Stimulated activated CD4-positive, alpha-beta T cell treated with anti-CD3 and anti-CD28 coated beads, TNF-alpha, amount 100 ng/mL, for 24 hours (primary cell): ENCODE data around the gene RYR3.

Experiments
- DNase-seq, 3 experiments: peaks; one replicate each; pipeline ENCODE4 v3.0.0-alpha.2; 2020; ENCODE audit warnings: low read depth in 3 of 3

Gene RYR3

DNA sequence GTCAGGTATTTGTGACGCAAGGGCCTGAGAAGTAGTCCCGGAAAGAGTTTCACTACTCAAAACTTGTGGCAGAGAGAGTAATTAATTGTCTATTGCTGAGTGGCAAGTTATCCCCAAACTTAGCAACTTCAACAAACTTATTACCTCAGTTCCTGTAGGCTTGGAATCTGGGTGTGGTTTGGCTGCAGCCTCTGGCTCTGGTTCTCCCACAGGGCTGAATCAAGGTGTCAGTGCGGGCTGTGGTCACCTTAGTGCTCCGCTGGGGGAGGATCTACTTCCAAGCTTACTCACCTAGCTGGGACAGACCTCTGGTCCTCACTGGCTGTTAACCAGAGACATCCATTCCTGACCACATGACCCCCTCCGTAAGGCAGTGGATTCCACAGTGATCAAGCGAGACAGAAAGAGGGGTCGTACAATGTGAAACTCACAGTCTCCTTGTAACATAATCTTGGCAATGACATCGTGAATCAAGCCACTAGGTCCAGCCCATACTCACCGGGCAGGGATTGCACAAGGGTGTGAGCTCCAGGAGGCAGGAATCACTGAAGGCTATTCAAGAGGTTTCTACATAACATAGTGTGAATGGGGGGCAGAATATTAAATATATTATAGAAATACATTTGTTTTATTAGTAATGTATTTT, 138.3 kb downstream of the RYR3 start:
- no peak for DNase-seq

DNA sequence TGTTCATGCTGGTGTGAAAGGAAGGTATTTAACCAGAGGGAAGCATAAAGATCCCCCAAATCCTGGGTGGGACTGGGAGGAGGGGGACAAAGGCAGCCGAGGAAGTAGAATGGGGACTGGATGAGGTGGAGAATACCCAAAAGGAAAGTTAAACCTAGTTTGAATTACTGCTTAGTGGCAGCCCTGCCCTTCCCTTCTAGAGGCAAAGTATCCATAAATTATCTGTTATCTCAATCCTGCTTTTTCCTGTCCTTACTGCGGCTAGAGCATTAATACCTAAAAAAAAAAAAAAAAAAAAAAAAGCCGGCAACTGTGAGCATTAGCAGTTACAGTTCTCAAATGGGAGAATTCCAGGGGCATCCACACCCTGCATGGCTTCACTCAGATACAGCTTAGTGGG, 139.0 kb downstream of the RYR3 start:
- no peak for DNase-seq

DNA sequence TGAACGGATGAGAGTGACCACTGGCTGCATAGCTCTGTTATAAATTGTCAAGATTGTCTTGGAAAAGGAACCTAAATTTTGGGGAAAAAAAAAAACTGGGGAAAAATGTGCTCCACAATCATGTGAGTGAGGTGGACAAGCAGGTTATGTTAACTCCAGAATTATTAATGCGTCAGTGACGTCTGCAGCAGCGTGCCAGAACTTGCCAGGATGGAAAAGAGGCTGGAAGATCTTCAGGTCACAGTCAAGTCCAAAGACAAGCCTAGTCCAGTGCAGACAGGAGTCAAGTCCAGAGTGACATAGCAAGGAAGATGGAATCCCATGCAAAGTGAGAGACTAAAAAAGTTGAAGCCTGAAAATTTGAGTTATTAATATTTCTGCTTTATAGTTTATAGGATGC, 140.6 kb downstream of the RYR3 start:
- DNase-seq = no peak

DNA sequence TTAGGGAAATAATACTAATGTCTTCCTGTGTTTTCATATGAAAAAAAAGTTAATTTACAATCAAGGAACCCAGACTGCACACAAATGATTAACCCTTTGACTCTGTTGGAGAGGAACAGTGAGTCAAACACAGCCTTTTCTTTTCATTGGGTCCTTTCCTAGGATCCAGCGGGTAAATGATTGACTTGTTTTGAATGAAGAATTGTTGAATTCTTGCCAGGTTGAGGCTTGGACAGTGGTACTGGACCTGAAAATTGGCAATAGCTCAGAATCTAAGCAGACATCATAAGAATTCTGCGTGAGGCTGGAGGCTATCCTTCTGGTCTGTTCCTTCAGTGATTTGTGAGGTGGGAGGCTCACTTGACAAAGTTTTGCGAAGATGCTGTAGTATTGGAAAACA, 143.0 kb downstream of the RYR3 start:
- no peak for DNase-seq

DNA sequence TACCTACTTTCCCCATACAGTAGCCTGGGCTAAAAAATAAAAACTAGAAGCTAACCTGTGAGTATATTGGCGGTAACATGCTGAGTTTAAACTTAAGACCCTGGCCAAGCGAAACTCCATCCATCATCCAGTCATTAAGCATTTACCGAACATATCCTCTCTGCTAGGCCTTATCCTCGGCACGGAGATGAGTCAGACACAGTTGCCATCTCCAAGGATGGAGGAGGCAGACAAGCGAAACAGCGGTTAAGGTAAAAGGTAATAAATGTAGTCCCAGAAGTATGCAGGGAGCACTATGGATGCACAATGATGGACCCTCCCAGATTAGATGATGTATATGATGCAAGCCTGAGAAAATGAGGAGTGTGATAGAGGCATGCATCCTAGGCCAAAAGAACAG, 143.6 kb downstream of the RYR3 start:
- DNase-seq = no peak

- DNase-seq = no peak
Observed at GRCh38 chr15:33454996-33455395, 144.2 kb downstream of the RYR3 start.

- DNase-seq = no peak
Observed at GRCh38 chr15:33458421-33458820, 147.7 kb downstream of the RYR3 start.

DNA sequence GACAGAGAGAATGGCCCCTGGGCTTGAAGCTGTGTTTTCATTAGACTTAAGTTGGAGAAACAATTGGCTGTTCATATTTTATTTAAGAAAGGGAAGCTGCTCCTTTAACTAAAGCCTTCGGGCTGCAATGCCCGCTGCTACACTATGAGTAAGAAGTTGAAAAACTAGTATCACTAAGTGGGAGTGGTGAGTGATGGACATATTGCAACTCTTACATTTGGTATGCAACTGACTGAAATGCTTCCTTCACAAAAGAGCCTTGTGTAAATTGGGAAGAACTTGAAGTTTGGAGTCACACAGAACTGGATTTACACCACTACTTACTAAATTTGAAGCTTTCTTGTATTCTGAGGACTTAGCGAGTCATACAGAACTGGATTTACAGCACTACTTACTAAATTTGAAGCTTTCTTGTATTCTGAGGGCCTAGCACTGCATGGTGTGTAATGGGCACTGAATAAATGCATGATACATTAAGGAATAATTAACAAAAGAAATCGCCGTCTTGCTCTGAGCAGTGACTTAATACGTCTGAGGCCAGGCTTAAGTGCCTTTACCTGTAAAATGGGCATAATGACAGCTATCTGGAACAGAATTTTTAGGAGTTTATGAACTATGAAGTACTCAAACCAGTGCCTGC, 149.5 kb downstream of the RYR3 start:
- DNase-seq = no peak

DNA sequence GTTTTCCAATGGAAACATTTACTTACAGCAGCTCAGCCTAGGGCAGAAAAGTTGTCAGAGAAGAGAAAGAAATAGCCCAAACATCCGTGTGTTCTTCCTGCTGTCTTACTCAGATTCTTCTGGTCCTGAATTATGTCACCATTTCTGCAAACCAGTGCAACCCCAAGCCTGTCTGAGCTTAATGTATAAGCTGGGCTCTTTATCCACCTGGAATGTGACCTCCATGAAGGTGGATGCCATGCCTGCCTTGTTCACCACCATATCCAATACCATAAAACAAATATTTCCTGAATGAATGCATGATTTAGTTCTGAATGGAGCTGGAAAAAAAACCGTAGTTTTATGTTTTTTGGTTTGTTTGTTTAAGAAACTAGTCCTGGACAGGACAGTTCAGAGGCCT, 150.9 kb downstream of the RYR3 start:
- no peak for DNase-seq

DNA sequence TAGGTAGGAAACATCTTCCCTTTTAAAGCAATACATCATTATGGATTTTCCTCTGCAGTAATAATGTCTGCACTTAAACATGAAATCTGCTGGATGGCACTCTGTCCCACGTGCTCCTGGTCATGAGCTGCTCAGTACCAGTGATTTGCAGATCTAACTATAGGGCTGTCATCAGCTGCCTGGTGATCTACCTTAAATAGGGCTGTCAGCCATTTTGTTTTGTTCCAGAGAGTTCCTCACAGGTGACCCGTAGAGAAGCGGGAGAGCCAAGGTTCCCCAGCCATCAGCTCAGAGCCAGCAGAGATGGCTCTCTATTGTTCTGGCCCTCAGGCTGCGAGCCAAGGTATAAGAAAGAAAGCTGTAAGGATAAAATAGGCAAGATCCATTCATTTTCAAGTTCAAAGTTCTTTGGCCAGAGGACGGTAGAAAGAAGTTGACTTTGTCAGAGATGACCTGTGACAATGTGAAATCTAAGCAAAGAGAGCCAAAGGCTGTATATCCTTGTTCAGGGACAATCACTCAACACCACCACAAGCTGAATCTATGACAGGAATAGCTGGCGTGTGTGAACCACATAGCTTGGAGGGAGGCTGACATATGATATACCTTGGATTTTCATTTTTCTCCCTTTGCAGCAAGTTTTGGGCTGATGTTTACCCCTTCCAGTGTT, 156.5 kb downstream of the RYR3 start:
- no peak for DNase-seq

GRCh38 chr15:33467816-33468163, 157.0 kb downstream of the RYR3 start:
- DNase-seq = no peak

DNA sequence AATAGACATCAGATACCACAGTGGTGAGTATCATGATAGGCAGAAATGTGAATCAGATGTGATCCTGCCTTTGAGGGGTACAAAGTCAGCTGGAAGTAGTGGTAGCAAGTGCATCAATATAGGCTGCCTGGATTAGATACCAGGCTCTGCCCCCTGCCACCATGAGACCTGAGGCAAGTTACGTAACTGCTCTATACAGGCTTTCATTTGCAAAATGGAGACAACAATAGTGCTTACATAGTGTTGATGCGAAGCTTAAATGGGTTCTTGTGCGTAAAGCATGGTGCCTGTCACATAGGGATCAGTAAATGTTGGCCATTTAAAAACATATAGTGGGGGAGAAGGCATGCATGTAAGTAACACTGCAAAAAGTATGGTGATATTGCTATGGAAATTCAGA, 158.0 kb downstream of the RYR3 start:
- no peak for DNase-seq

DNA sequence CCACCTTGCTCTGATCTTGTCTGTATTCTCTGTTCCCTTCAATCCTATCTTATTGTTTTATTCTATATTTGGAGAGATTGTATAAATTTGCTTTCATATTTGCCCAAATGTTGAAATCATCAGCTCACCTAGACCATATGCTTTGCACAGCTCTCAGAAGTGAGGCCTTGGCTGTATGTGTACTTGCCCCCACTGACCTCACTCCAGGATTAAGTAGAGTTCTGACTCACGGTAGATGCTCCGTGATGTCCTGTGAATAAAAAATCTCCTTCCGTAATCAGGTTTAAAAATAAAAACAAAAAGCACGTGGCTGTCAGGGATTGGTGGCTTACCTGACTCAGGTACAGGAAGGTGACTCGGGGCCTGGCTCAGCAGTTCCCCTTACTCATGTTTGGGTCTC, 162.2 kb downstream of the RYR3 start:
- no peak for DNase-seq

GRCh38 chr15:33473714-33474113, 162.9 kb downstream of the RYR3 start:
- no peak for DNase-seq

DNA sequence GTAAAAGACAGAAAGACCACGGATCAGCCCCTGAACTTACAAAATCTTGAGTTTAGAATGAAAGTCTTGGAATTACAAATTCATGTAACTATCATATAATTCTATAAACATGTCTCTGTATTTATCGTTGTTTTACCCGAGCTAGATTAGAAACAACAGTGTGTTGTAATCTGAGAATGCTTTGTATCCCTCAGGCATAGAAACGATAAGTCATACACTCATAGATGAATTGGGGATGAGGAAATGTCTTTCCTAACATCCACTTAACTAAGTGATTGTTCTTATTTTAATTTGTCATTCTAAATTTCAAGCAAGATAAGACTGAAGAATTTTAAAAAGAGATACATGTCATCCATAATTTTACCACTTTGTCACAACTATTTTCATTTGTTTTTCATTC, 165.3 kb downstream of the RYR3 start:
- no peak for DNase-seq

DNA sequence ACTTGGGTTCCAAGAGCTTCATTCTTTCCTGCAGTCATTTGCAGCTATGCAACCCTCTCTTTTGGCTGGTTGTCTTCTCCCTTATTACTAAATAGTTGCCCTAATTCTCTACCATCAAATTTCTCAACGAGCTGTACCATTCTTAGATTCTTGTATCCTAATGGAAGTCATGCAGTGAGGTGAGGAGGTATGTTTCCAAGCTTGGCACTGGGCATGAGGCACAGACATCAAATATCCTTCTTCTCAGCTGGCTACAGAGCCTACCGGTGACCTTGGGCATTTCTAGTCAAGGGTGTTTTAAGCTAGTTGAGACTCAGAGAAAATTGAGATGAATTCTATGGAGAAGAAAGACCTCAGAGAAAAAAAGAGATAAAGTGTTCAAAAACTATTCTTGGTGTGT, 166.1 kb downstream of the RYR3 start:
- DNase-seq = no peak

- DNase-seq = no peak
Observed at GRCh38 chr15:33489335-33489734, 178.6 kb downstream of the RYR3 start.

- no peak for DNase-seq
Observed at GRCh38 chr15:33490703-33491102, 179.9 kb downstream of the RYR3 start.

DNA sequence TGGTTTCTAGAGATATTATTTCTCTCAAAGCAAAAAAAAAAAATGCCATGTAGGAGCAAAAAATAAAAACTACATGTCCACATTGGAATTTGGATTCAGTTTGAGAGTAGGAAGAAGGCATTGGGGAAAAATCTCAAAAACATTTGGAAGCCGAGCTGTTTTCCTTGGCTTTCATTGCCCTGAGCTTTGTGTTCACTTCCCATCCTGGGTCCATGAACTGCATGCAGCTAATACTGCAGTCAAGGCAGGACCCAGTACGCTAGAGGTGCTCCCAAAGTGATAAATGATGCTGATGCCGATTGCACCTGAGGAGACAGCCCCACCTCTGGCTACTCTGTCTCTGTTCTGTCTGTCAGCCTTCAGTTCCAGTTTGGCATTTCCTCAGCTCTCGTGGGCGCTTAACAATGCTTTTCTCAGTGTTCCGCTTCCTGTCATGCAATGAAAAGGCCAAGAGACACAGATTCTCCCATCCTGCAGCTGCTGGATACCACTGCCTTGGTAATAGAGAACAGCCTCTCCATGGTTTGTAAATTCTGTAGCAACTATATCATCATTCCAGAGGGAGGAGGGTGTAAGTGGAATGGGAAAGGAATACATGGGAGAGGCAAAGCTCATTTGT, 181.8 kb downstream of the RYR3 start:
- DNase-seq = no peak

DNA sequence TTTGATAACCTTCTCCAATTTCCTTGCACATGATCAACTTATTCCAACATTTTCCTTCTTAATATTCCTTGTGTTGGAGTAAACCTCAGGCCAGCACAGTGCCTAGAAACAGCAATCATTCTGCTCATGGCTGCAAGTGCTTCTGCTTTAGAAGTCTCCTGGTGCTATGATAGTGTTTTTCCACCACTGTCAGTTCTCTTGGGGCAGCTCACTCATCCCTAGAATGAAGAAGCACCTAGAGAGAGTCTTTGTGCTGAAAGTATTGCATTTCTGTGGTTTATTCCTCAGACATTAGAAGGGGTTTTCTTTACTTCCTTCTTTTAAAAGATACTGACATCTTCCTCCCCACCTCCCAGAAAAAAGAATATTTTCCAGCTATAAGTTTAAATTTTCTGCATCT, 183.5 kb downstream of the RYR3 start:
- DNase-seq = no peak

DNA sequence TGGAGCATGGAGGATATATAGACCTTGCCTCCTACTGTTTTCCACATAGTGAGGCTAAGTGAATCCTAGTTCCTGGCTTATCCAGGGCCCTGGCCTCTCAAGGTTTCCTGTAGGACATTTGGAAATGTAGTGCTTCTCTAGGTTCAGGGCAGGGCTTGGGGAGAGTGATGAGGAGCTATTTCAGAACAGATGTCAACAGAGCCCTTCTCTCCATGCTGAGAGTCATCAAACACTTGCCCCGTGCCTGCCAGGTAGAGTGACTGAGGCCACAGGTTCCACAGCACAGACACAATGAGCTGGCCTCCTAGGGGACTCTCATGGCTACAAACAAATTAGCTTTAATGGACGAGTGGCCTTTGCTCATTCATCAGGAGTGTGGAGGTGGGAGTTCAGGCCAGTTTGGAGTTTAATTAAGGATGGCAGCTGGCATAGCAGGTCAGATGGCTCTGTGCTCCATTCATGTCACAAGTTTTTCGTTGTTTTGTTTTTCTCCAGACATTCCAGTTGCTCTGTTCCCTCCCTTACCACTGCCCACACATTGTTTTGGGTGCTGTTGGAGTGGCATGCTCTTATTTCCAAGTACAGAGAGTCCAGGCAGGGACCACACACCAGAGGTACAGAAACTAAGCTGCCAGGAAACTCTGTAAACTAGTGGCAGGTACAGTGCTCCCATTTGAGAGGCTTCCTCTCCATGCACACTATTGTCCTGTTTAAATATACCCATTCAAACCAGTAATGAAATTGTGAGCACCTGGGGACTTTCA, 189.8 kb downstream of the RYR3 start:
- no peak for DNase-seq

- no peak for DNase-seq
Observed at GRCh38 chr15:33503681-33504080, 192.9 kb downstream of the RYR3 start.
